ENCODE results near the gene THSD4. TPM values are rescaled to one million over a fixed set of nuclear protein-coding genes. Genes with fewer than 3 reads are reported as not detected.

The THSD4 gene
- polyA plus RNA-seq, 2 of the 4 experiments (the other 2 are of a cell fraction) = 15.8 to 40.7 TPM

GRCh38 chr15:71463156-71463665, 347.9 kb downstream of the THSD4 start:
- Histone ChIP-seq H3K4me2 (no peak overlapping the region), H3K4me1 (peaks cover 6% of the 10 kb centered on the region; the same call in 2 of the 3 replicates), H3K27ac (no peak overlapping the region), H3K4me3 (no peak overlapping the region), H3K9me3 (no peaks in the 10 kb centered on the region)
- no peak for DNase-seq (ENCODE audit: low read depth in 1 of 2, low spot score in 1 of 2)
- no peak for FAIRE-seq
- TF ChIP-seq MAZ (IDR thresholded peaks at IDR 0.05; ENCODE audit: borderline replicate concordance, low read depth, low read length) = no peak
- TF ChIP-seq, protein P1, sequence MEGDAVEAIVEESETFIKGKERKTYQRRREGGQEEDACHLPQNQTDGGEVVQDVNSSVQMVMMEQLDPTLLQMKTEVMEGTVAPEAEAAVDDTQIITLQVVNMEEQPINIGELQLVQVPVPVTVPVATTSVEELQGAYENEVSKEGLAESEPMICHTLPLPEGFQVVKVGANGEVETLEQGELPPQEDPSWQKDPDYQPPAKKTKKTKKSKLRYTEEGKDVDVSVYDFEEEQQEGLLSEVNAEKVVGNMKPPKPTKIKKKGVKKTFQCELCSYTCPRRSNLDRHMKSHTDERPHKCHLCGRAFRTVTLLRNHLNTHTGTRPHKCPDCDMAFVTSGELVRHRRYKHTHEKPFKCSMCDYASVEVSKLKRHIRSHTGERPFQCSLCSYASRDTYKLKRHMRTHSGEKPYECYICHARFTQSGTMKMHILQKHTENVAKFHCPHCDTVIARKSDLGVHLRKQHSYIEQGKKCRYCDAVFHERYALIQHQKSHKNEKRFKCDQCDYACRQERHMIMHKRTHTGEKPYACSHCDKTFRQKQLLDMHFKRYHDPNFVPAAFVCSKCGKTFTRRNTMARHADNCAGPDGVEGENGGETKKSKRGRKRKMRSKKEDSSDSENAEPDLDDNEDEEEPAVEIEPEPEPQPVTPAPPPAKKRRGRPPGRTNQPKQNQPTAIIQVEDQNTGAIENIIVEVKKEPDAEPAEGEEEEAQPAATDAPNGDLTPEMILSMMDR (IDR thresholded peaks at IDR 0.05) = no peak
- TF ChIP-seq ESRRA (IDR thresholded peaks at IDR 0.05; ENCODE audit: borderline replicate concordance, low read length) = no peak
- TF ChIP-seq CBX2 (IDR thresholded peaks at IDR 0.05; ENCODE audit: borderline replicate concordance, low read depth) = no peak
- no peak for TF ChIP-seq POLR2A (IDR thresholded peaks at IDR 0.05; ENCODE audit: low read length)
- TF ChIP-seq CHD2 (IDR thresholded peaks at IDR 0.05; ENCODE audit: low read length, partially characterized antibody) = no peak
- TF ChIP-seq, protein P2, sequence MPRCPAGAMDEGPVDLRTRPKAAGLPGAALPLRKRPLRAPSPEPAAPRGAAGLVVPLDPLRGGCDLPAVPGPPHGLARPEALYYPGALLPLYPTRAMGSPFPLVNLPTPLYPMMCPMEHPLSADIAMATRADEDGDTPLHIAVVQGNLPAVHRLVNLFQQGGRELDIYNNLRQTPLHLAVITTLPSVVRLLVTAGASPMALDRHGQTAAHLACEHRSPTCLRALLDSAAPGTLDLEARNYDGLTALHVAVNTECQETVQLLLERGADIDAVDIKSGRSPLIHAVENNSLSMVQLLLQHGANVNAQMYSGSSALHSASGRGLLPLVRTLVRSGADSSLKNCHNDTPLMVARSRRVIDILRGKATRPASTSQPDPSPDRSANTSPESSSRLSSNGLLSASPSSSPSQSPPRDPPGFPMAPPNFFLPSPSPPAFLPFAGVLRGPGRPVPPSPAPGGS (IDR thresholded peaks at IDR 0.05) = no peak
- TF ChIP-seq, protein P3, sequence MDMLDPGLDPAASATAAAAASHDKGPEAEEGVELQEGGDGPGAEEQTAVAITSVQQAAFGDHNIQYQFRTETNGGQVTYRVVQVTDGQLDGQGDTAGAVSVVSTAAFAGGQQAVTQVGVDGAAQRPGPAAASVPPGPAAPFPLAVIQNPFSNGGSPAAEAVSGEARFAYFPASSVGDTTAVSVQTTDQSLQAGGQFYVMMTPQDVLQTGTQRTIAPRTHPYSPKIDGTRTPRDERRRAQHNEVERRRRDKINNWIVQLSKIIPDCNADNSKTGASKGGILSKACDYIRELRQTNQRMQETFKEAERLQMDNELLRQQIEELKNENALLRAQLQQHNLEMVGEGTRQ (IDR thresholded peaks at IDR 0.05) = no peak
- no peak for ATAC-seq
- ChIA-PET CTCF (interaction anchor here (1.1 to 2.2 kb wide), 5 partner anchors 12 to 693 kb away, joined by 3 to 8 read pairs (median 5); no protein-coding TSS in a partner anchor), POLR2A (no interaction called here)
- WGBS (ENCODE audit: missing lambda C conversion rate) = 92% methylated on average over 6 of the region's 6 CpGs

- 94% methylated on average over 3 of the region's 3 CpGs for WGBS (ENCODE audit: missing lambda C conversion rate)
- POLR2A ChIA-PET = no interaction called here
- H3K4me2 ChIP-seq = no peak overlapping the region
- H3K4me3 ChIP-seq = no peak overlapping the region
- CTCF ChIA-PET = interaction anchor here (0.7 to 3.5 kb wide), 5 partner anchors 11 to 22 kb away, joined by 3 to 10 read pairs (median 4); no protein-coding TSS in a partner anchor
- H3K9me3 ChIP-seq = no peaks in the 10 kb centered on the region
- DNase-seq (ENCODE audit: low read depth in 1 of 2, low spot score in 1 of 2) = no peak
- H3K27ac ChIP-seq = no peak overlapping the region
- no peaks in the 10 kb centered on the region for H3K4me1 ChIP-seq
- FAIRE-seq = no peak
- TF ChIP-seq TP53 (CRISPR knock-in tag; IDR thresholded peaks at IDR 0.05) = no peak
- no peak for TF ChIP-seq HEYL (CRISPR knock-in tag; IDR thresholded peaks at IDR 0.05)
- no peak for TF ChIP-seq MAZ (IDR thresholded peaks at IDR 0.05; ENCODE audit: borderline replicate concordance, low read depth, low read length)
- no peak for TF ChIP-seq MAX (IDR thresholded peaks at IDR 0.05)
- no peak for TF ChIP-seq CHD4 (IDR thresholded peaks at IDR 0.05; ENCODE audit: borderline replicate concordance)
- TF ChIP-seq KDM1A (IDR thresholded peaks at IDR 0.05; ENCODE audit: low read depth) = no peak
- no peak for TF ChIP-seq MYC (IDR thresholded peaks at IDR 0.05; ENCODE audit: borderline replicate concordance, low read length)
- no peak for ATAC-seq
Measured at GRCh38 chr15:71465131-71465955, 350.1 kb downstream of the THSD4 start.

- H3K4me3 ChIP-seq = no peak overlapping the region
- H3K4me2 ChIP-seq = no peak overlapping the region
- ChIA-PET POLR2A (no interaction called here), CTCF (interaction anchor here (1.0 to 2.1 kb wide), 5 partner anchors 8 to 333 kb away, joined by 3 to 8 read pairs (median 4); no protein-coding TSS in a partner anchor)
- FAIRE-seq (no peak), ATAC-seq (no peak), DNase-seq (ENCODE audit: low read depth in 1 of 2, low spot score in 1 of 2) (no peak)
- 88% methylated on average over 1 of the region's 1 CpG for WGBS (ENCODE audit: missing lambda C conversion rate)
- no peaks in the 10 kb centered on the region for H3K9me3 ChIP-seq
- H3K4me1 ChIP-seq = peaks cover 10% of the 10 kb centered on the region
- TF ChIP-seq, protein P3 (IDR thresholded peaks at IDR 0.05) = peak; percentile 43
- TF ChIP-seq NR3C1 (IDR thresholded peaks at IDR 0.05) (no peak), HOXB13 (CRISPR knock-in tag; IDR thresholded peaks at IDR 0.05; ENCODE audit: low read depth) (no peak)
- no peak overlapping the region for H3K27ac ChIP-seq
Measured at GRCh38 chr15:71468715-71469114, 353.4 kb downstream of the THSD4 start.

Data from A549 (cell line).